CD4-positive, alpha-beta memory T cell (primary cell): ENCODE results near the gene MINDY2. TPM values are rescaled to one million over a fixed set of nuclear protein-coding genes. Genes with fewer than 3 reads are reported as not detected.

Experiments used
- CTCF ChIA-PET: fragments of 350-600 bp; sonication (Branson Sonifier 250); formaldehyde crosslinking; loops from one replicate; lab custom pipeline; 2021; ENCODE audit warnings: inconsistent platforms; ENCODE audit not compliant: partially characterized antibody; lab: Charles Lee
- POLR2A ChIA-PET: fragments of 350-600 bp; sonication (Branson Sonifier 250); formaldehyde crosslinking; loops from one replicate; lab custom pipeline; 2021; ENCODE audit not compliant: partially characterized antibody; lab: Charles Lee
- DNase-seq, 5 donors: peaks; one replicate each; pipeline versions ENCODE4 v3.0.0 to v3.0.0-alpha.2; 2020 to 2022; ENCODE audit warnings: mixed read lengths in 1 of 5
- H3K27ac ChIP-seq: one replicate; pipeline ENCODE4 v1.7.0; 2013; ENCODE audit warnings: low read depth, low read length
- H3K27me3 ChIP-seq: 2 replicates; pipeline ENCODE4 v1.7.0; 2013; ENCODE audit warnings: mild to moderate bottlenecking, low read length, moderate library complexity; ENCODE audit not compliant: insufficient read depth
- H3K36me3 ChIP-seq: 2 replicates; pipeline ENCODE4 v1.7.0; 2013; ENCODE audit warnings: mild to moderate bottlenecking, low read length, moderate library complexity; ENCODE audit not compliant: insufficient read depth
- H3K4me1 ChIP-seq: 2 replicates; pipeline ENCODE4 v1.7.0; 2013; ENCODE audit warnings: mild to moderate bottlenecking, low read length, moderate library complexity; ENCODE audit not compliant: insufficient read depth
- H3K4me3 ChIP-seq, 2 donors: one replicate each; pipeline ENCODE4 v1.7.0; 2013; ENCODE audit warnings: low read length in 2 of 2, mild to moderate bottlenecking in 1 of 2
- H3K9me3 ChIP-seq, 2 donors: one replicate each; pipeline ENCODE4 v1.7.0; 2013; ENCODE audit warnings: low read length in 2 of 2, control low read depth in 1 of 2; ENCODE audit not compliant: control insufficient read depth in 1 of 2
- H3K27ac Mint-ChIP-seq, 7 donors: one replicate each; pipeline ENCODE4 v1.8.0; 2020 to 2021; ENCODE audit warnings: mixed read lengths in 7 of 7, mild to moderate bottlenecking in 6 of 7, inconsistent platforms in 3 of 7, moderate library complexity in 3 of 7
- H3K27me3 Mint-ChIP-seq, 2 donors: one replicate each; pipeline ENCODE4 v1.8.0; 2020 to 2021; ENCODE audit warnings: mixed read lengths in 2 of 2
- H3K36me3 Mint-ChIP-seq, 2 donors: one replicate each; pipeline ENCODE4 v1.8.0; 2020 to 2021; ENCODE audit warnings: mixed read lengths in 2 of 2, inconsistent platforms in 1 of 2, mild to moderate bottlenecking in 1 of 2
- H3K4me1 Mint-ChIP-seq, 4 donors: one replicate each; pipeline ENCODE4 v1.8.0; 2020 to 2021; ENCODE audit warnings: mixed read lengths in 4 of 4, mild to moderate bottlenecking in 1 of 4
- H3K4me3 Mint-ChIP-seq, 8 donors: one replicate each; pipeline ENCODE4 v1.8.0; 2020 to 2021; ENCODE audit warnings: mixed read lengths in 8 of 8, mild to moderate bottlenecking in 7 of 8, moderate library complexity in 6 of 8, inconsistent platforms in 3 of 8
- H3K9me3 Mint-ChIP-seq, 8 donors: one replicate each; pipeline ENCODE4 v1.8.0; 2020 to 2021; ENCODE audit warnings: mixed read lengths in 8 of 8, mild to moderate bottlenecking in 5 of 8, inconsistent platforms in 3 of 8, moderate library complexity in 1 of 8
- intact Hi-C: fragments of 100-400 bp; cut with micrococcal nuclease; formaldehyde crosslinking; loops from one replicate; pipeline ENCODE4 v1.15.1; 2023
- polyA plus RNA-seq, 2 donors: library from polyadenylated mRNA; unstranded; fragments of 300-500 nt; fragmentation: Illumina TruSeq; gene quantifications; one replicate each; pipeline ENCODE4 v1.2.3, GENCODE V29; 2021
- total RNA-seq, 2 experiments: library from RNA; stranded (reverse); gene quantifications; one replicate each; pipeline ENCODE4 v1.2.3, GENCODE V29; 2021

Gene MINDY2, protein sequence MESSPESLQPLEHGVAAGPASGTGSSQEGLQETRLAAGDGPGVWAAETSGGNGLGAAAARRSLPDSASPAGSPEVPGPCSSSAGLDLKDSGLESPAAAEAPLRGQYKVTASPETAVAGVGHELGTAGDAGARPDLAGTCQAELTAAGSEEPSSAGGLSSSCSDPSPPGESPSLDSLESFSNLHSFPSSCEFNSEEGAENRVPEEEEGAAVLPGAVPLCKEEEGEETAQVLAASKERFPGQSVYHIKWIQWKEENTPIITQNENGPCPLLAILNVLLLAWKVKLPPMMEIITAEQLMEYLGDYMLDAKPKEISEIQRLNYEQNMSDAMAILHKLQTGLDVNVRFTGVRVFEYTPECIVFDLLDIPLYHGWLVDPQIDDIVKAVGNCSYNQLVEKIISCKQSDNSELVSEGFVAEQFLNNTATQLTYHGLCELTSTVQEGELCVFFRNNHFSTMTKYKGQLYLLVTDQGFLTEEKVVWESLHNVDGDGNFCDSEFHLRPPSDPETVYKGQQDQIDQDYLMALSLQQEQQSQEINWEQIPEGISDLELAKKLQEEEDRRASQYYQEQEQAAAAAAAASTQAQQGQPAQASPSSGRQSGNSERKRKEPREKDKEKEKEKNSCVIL
- total RNA-seq (10 to 100 TPM; 15.4 to 17.3 TPM), polyA plus RNA-seq (10 to 100 TPM; 16.1 to 20.5 TPM)

DNA sequence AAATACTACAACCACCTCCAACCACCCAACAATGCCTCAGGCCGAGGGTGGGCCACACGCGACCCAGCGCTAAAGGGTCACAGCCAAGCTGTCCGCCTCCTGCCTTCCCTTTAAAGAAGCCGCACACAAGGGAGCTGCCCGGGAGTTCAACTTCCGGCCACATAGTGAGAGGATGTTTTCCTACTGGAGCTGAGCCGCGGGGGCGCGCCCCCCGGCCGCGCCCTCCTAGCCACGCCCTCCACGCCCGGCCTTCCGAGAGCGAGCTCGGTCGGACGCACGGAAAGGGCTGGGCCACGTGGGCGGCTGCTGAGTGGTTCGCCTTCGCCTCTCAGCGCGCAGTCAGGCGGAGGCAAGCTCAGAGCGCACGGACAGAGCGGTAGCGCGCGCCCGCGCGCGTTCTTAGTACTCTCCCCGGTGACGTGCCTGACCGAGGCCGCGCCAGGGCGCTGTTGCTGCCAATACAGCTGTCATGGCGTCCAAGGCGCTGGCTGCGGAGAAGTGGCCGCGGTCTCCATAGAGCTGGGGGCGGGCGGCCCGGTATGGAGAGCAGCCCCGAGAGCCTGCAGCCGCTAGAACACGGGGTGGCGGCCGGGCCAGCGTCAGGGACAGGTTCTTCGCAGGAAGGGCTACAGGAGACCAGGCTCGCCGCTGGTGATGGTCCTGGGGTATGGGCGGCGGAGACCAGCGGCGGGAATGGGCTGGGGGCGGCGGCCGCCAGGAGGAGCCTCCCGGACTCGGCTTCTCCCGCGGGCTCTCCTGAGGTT, at the start of gene MINDY2:
TSS of gene MINDY2 (plus strand) at position 446 of the 764 bp plus-strand sequence. CDS start at position 540, 94 bp downstream.
- H3K4me1 ChIP-seq: peaks cover 48% of the 10 kb centered on the region

DNA sequence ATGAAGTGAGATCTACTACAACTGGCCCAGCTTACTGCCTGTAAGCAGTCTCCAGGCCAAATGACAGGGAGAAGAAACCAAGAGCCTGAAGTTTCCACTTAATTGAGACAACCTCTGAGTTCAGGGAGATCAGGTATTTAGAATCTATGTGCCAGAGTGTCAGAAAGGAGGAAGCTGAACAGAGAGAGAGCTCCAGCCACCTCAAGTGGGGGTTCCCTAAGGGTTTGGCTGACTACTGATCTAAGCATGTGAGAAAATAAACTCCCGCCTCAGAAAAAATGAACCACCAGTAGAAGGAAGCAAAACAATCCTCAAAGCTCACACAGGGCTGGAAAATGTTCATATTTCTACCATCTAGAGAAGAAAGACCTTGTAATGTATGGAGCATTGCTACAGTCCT, 46.6 kb upstream of the MINDY2 start:
- no peaks in the 10 kb centered on the region for H3K27me3 Mint-ChIP-seq
- no peaks in the 10 kb centered on the region for H3K36me3 ChIP-seq
- peak overlapping the region in 2 of 8 donors; percentile 0 to 53 for H3K4me3 Mint-ChIP-seq
- H3K9me3 ChIP-seq: no peaks in the 10 kb centered on the region
- no peak overlapping the region for H3K27ac ChIP-seq
- CTCF ChIA-PET: interaction anchor here (0.7 kb wide), 1 partner anchor 19 kb away, joined by 3 read pairs; no protein-coding TSS in a partner anchor
- no peaks in the 10 kb centered on the region for H3K27me3 ChIP-seq
- no peak for DNase-seq
- POLR2A ChIA-PET: no interaction called here
- peaks cover 0 to 1% (median 0%) of the 10 kb centered on the region in 8 donors for H3K9me3 Mint-ChIP-seq
- peaks cover 17% of the 10 kb centered on the region for H3K4me1 ChIP-seq
- intact Hi-C loops: no loop called here
- no peak overlapping the region for H3K4me3 ChIP-seq
- peaks cover 29 to 66% (median 50%) of the 10 kb centered on the region in 4 donors for H3K4me1 Mint-ChIP-seq
- peaks cover 8 to 17% of the 10 kb centered on the region in 2 donors for H3K36me3 Mint-ChIP-seq
- peak overlapping the region in 3 of 7 donors; percentile 2 to 14 (median 5) for H3K27ac Mint-ChIP-seq

More for the DNA sequence above, at the start of gene MINDY2:
- intact Hi-C loops: loop anchor here (1.0 to 5.0 kb wide), 4 partner anchors 21 to 216 kb away; partner anchors contain the start of genes RNF111 and SLTM
- Mint-ChIP-seq H3K27ac (peak within 1 kb of the TSS; percentile 88 to 96 (median 94)), H3K36me3 (peaks cover 0 to 5% of the 10 kb centered on the region in 2 donors), H3K27me3 (no peaks in the 10 kb centered on the region), H3K9me3 (no peaks in the 10 kb centered on the region), H3K4me1 (peaks cover 9 to 14% (median 10%) of the 10 kb centered on the region in 4 donors), H3K4me3 (peak within 1 kb of the TSS in 4 of 8 donors; percentile 91 to 95 (median 94))
- H3K9me3 ChIP-seq: no peaks in the 10 kb centered on the region
- POLR2A ChIA-PET: interaction anchor here (0.5 to 5.4 kb wide), 29 partner anchors 10 to 1822 kb away, joined by 3 to 119 read pairs (median 3); partner anchors contain the start of genes ADAM10, POLR2M, RNF111 and SLTM
- peak within 1 kb of the TSS; percentile 73 to 90 for H3K4me3 ChIP-seq
- H3K27ac ChIP-seq: peak within 1 kb of the TSS; percentile 74
- CTCF ChIA-PET: interaction anchor here (0.7 to 2.3 kb wide), 22 partner anchors 8 to 758 kb away, joined by 3 to 56 read pairs (median 4); partner anchors contain the start of gene ADAM10
- peak; percentile 88 to 95 (median 92) for DNase-seq
- no peaks in the 10 kb centered on the region for H3K27me3 ChIP-seq
- H3K36me3 ChIP-seq: no peaks in the 10 kb centered on the region

DNA sequence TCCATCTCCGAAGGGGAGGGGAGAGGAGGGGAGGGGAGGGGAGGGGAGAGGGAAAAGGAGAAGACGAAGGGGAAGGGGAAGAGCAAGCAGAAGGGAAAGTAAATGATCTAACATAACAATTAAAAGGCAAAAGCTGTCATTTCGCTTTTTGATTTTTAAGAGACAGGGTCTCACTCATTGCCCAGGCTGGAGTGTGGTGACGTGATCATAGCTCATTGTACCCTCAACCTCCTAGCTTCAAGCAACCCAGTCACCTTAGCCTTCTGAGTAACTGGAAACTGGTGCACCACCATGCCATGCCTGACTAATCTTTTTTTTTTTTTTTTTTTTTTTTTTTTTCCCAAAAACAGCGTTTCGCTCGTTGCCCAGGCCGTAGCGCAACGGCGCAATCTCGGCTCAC, 44.2 kb upstream of the MINDY2 start:
- H3K4me1 Mint-ChIP-seq: peaks cover 30 to 63% (median 49%) of the 10 kb centered on the region in 4 donors
- no peaks in the 10 kb centered on the region for H3K27me3 Mint-ChIP-seq
- peaks cover 9 to 16% of the 10 kb centered on the region in 2 donors for H3K36me3 Mint-ChIP-seq
- peaks cover 13% of the 10 kb centered on the region for H3K4me1 ChIP-seq
- no peaks in the 10 kb centered on the region for H3K36me3 ChIP-seq
- DNase-seq: no peak
- no peak overlapping the region for H3K4me3 Mint-ChIP-seq
- ChIA-PET CTCF (no interaction called here), POLR2A (no interaction called here)
- no peak overlapping the region for H3K27ac ChIP-seq
- no peaks in the 10 kb centered on the region for H3K9me3 Mint-ChIP-seq
- H3K27ac Mint-ChIP-seq: no peak overlapping the region
- H3K27me3 ChIP-seq: no peaks in the 10 kb centered on the region
- no peak overlapping the region for H3K4me3 ChIP-seq
- intact Hi-C loops: no loop called here
- no peaks in the 10 kb centered on the region for H3K9me3 ChIP-seq

DNA sequence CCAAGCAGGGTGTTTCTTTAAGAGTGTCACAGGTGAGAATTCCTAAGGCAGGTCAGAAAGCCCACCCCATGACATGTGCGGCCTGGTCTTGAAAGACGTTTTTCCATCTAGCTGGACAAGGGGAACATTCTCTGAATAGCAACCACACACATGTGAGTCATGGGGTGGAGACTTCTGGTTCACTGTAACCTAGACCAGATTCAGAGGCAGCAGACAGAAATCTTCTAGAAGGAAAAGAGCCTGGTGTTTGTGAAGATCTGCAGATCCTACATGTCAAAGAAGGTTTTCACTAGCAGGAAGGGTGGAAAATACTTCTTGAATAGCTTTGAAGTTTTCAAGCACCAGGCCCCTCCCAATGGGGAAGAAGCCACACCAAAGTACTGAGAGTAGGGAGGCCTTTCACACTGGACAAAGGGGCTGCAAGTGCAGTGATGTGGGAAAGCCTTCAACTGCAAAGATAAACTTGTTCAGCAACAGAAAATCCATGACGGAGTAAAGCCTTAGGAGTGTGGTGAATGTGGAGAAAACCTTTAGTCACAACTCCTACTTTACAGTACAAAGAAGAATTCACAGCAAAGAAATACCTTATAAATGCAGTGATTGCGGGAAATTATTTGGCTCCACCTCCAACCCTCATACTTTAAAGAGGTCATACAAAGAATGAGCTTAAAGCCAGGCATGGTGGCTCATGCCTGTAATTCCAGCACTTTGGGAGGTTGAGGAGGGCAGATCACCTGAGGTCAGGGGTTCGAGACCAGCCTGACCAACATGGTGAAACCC, 39.2 kb upstream of the MINDY2 start:
- intact Hi-C loops: no loop called here
- Mint-ChIP-seq H3K9me3 (no peaks in the 10 kb centered on the region), H3K4me1 (peaks cover 44 to 73% (median 55%) of the 10 kb centered on the region in 4 donors), H3K27ac (peak overlapping the region in 3 of 7 donors; percentile 5 to 32 (median 29)), H3K36me3 (peaks cover 10 to 14% of the 10 kb centered on the region in 2 donors), H3K4me3 (peak overlapping the region in 2 of 8 donors; percentile 29 to 61), H3K27me3 (no peaks in the 10 kb centered on the region)
- Histone ChIP-seq H3K4me3 (no peak overlapping the region), H3K4me1 (peaks cover 47% of the 10 kb centered on the region), H3K27ac (no peak overlapping the region), H3K27me3 (no peaks in the 10 kb centered on the region), H3K36me3 (no peaks in the 10 kb centered on the region), H3K9me3 (no peaks in the 10 kb centered on the region)
- DNase-seq: no peak
- POLR2A ChIA-PET: interaction anchor here (1.1 kb wide), 2 partner anchors 14 to 39 kb away, joined by 3 to 4 read pairs; partner anchors contain the start of gene MINDY2
- CTCF ChIA-PET: no interaction called here

DNA sequence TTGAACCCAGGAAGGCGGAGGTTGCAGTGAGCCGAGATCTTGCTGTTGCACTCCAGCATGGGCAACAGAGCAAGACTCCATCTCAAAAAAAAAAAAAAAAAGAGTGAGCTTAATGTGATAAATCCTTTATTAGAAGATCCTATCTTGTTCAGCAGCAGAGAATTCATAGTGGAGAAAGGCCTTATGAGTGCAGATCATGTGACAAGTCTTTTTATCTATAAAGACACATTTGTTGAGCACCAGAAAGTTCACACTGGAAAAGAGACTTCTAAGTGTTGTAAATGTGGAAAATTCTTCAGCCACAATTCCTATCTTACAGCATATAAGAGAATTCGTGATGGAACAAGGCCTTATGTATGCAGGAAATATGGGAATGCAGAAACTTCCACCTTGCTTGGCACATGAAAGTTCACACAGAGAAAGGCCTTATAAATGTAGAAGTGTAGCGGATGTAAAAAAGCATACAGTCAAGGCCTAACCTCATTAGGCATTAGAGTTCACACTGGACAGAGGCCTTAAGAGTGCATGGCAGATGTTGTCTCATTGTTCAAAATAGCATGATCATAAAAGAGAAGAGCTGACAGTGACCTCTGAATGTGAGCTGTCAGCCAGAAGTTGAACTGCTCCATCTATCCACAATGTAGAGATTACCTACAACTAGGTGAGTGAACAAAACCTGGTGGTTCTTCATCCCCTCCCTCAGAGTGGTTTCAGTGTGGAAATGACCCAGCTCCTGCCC, 38.3 kb upstream of the MINDY2 start:
- no peaks in the 10 kb centered on the region for H3K9me3 Mint-ChIP-seq
- H3K4me1 Mint-ChIP-seq: peaks cover 45 to 77% (median 58%) of the 10 kb centered on the region in 4 donors
- intact Hi-C loops: no loop called here
- H3K27ac Mint-ChIP-seq: peak overlapping the region in 2 of 7 donors; percentile 38 to 74
- Histone ChIP-seq H3K4me1 (peaks cover 54% of the 10 kb centered on the region), H3K4me3 (no peak overlapping the region), H3K27me3 (no peaks in the 10 kb centered on the region), H3K9me3 (no peaks in the 10 kb centered on the region), H3K27ac (no peak overlapping the region), H3K36me3 (no peaks in the 10 kb centered on the region)
- H3K4me3 Mint-ChIP-seq: no peak overlapping the region
- H3K36me3 Mint-ChIP-seq: peaks cover 10 to 14% of the 10 kb centered on the region in 2 donors
- ChIA-PET CTCF (no interaction called here), POLR2A (interaction anchor here (0.8 to 1.1 kb wide), 3 partner anchors 13 to 38 kb away, joined by 3 to 4 read pairs (median 3); partner anchors contain the start of gene MINDY2)
- no peaks in the 10 kb centered on the region for H3K27me3 Mint-ChIP-seq
- DNase-seq: no peak

DNA sequence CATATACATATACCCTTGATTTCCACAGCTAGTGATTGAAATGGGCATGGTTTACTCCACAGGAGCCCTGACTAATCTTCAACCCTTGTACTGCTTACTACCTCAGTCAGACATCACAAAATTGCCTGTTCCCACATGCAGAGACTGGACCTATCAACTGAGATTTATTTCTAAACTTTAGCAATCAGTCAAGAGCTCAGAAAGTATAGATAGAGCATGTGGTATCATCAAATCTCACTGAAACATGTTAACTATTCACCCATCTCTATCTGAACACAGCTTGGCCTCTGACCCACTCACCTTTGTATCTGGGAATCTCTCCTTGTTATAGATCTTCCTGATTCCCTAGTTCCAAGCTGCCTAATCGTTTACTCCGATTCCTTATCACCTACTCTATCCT, 36.2 kb upstream of the MINDY2 start:
- H3K36me3 ChIP-seq: no peaks in the 10 kb centered on the region
- H3K27ac ChIP-seq: no peak overlapping the region
- H3K4me3 ChIP-seq: no peak overlapping the region
- DNase-seq: no peak
- peaks cover 50 to 80% (median 62%) of the 10 kb centered on the region in 4 donors for H3K4me1 Mint-ChIP-seq
- no peaks in the 10 kb centered on the region for H3K9me3 ChIP-seq
- H3K4me1 ChIP-seq: peaks cover 70% of the 10 kb centered on the region
- no peaks in the 10 kb centered on the region for H3K9me3 Mint-ChIP-seq
- no peaks in the 10 kb centered on the region for H3K27me3 ChIP-seq
- H3K27ac Mint-ChIP-seq: peak overlapping the region in 4 of 7 donors; percentile 18 to 74 (median 30)
- peaks cover 5 to 8% of the 10 kb centered on the region in 2 donors for H3K36me3 Mint-ChIP-seq
- H3K4me3 Mint-ChIP-seq: no peak overlapping the region
- H3K27me3 Mint-ChIP-seq: no peaks in the 10 kb centered on the region
- intact Hi-C loops: no loop called here
- CTCF ChIA-PET: no interaction called here
- POLR2A ChIA-PET: interaction anchor here (1.6 kb wide), 1 partner anchor 36 kb away, joined by 4 read pairs; no protein-coding TSS in a partner anchor
